Stimulated activated CD4-positive, alpha-beta T cell treated with anti-CD3 and anti-CD28 coated beads, Interleukin-1b, Interleukin-23, amount 100 ng/mL, for 24 hours (primary cell): ENCODE measurements around the gene TLCD1.

Experiments
- DNase-seq, 4 experiments: peaks; one replicate each; pipeline ENCODE4 v3.0.0-alpha.2; 2020; ENCODE audit warnings: low read depth in 4 of 4, low spot score in 1 of 4

Gene TLCD1

DNA sequence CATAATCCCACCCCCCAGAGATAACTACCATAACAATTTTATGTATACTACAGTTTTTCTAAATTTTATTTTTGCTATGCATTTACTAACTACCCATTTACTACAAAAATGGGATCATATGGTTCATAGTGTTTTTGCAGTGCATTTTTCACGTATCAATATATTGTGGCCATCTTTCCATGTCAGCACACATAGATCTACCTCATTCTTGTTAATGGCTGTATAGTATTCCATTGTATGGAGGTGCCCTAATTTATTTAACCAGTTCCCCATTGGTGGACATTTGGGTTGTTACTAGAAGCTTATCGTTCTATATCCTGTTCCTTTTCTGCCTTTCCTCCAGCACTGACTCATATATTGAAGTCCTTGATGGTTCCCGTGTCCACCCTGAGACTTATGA, 37.0 kb downstream of the TLCD1 start:
- DNase-seq: no peak

GRCh38 chr17:28688481-28688880, 37.6 kb downstream of the TLCD1 start:
- no peak for DNase-seq

GRCh38 chr17:28686296-28686695, 39.7 kb downstream of the TLCD1 start:
- DNase-seq: no peak

- no peak for DNase-seq
These were observed 40.7 kb downstream of the TLCD1 start for GRCh38 chr17:28685366-28685765.

GRCh38 chr17:28684963-28685362, 41.1 kb downstream of the TLCD1 start:
- no peak for DNase-seq

DNA sequence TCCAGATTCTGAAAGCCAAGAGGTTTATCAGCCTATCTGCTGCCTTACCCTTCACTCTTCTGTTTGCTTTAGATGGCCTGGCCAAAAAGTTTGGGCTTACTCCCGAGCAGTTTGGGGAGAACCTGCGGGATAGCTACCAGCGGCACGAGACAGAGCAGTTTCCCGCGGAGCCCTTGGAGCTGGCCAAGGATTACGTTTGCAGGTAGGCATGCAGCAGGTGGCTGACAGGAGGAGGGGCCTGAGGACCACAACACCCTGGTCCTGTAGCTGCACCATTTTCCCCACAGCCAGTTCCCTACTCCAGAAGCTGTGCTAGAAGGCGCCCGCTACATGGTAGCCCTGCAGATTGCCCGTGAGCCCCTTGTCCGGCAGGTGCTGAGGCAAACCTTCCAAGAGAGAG, 43.4 kb downstream of the TLCD1 start:
- no peak for DNase-seq

DNA sequence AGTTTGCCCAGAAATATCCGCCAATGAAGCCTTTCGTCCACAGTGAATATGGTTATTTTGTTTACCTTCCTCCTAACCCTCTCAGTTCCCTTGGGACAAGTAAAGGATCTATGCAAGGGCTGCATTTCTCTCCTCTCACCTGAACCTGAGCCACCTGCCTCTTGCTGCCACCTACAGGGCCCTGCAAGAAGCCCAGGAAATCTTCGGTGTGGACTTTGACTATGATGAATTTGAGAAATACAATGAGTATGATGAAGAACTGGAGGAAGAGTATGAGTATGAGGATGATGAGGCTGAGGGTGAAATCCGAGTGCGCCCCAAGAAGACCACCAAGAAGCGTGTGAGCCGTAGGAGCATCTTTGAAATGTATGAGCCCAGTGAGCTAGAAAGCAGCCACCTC, 50.1 kb downstream of the TLCD1 start:
- no peak for DNase-seq

DNA sequence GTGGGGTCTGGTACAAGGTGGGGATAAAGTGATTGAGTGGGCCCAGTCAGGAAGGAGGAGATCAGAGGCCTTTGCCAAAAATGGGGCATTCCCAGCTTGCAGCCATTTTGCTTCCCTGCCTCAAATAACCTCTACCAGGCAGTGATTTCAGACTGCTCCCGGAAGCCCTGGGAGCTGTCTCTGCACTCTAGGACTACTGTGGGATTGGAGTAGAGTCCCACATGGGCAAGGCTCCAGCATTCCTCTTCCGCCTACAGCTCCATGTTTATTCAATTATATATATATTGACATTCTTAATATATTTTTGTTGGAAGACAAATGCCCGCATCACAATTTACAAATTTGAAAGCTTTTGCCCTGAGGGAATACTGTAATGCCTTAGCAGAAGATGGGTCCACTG, 50.5 kb downstream of the TLCD1 start:
- DNase-seq: no peak
